GM23248 (cell line): ENCODE results near the gene IGF2. TPM values are rescaled to one million over a fixed set of nuclear protein-coding genes. Genes with fewer than 3 reads are reported as not detected.
A peak's percentile ranks its signal among the peaks of the same experiment; 100 is the strongest.

Experiments used
- DNase-seq: peaks from one replicate; pipeline ENCODE4 v3.0.0-alpha.2; 2015
- H2AFZ ChIP-seq: fragments of 200-600 bp; sonication (generic); 2 replicates; pipeline ENCODE4 v1.6.1; 2016; ENCODE audit warnings: antibody characterized with exemption
- H3F3A ChIP-seq: fragments of 200-600 bp; sonication (generic); 2 replicates; pipeline ENCODE4 v1.6.1; 2016; ENCODE audit warnings: mild to moderate bottlenecking, antibody characterized with exemption, mixed run types; ENCODE audit not compliant: insufficient read depth
- H3K27ac ChIP-seq: fragments of 200-600 bp; sonication (generic); 2 replicates; pipeline ENCODE4 v1.5.1; 2016; ENCODE audit warnings: mild to moderate bottlenecking
- H3K27me3 ChIP-seq: fragments of 200-600 bp; sonication (generic); replicated peaks from 2 replicates; pipeline ENCODE4 v1.6.1; 2016; ENCODE audit warnings: mild to moderate bottlenecking; ENCODE audit not compliant: insufficient read depth
- H3K36me3 ChIP-seq: fragments of 200-600 bp; sonication (generic); 2 replicates; pipeline ENCODE4 v1.6.1; 2016; ENCODE audit warnings: low read depth, mild to moderate bottlenecking
- H3K4me1 ChIP-seq: fragments of 200-600 bp; sonication (generic); 2 replicates; pipeline ENCODE4 v1.6.1; 2016; ENCODE audit warnings: mild to moderate bottlenecking; ENCODE audit not compliant: insufficient read depth
- H3K4me2 ChIP-seq: fragments of 200-600 bp; sonication (generic); one replicate; pipeline ENCODE4 v1.6.1; 2016; ENCODE audit warnings: mild to moderate bottlenecking; ENCODE audit not compliant: unreplicated experiment
- H3K4me3 ChIP-seq: fragments of 200-600 bp; sonication (generic); 2 replicates; pipeline ENCODE4 v1.5.1; 2016; ENCODE audit warnings: mild to moderate bottlenecking
- H3K79me2 ChIP-seq: fragments of 200-600 bp; sonication (generic); 2 replicates; pipeline ENCODE4 v1.6.1; 2016; ENCODE audit warnings: mild to moderate bottlenecking; ENCODE audit not compliant: insufficient read depth
- H3K9ac ChIP-seq: fragments of 200-600 bp; sonication (generic); 2 replicates; pipeline ENCODE4 v1.6.1; 2016; ENCODE audit warnings: mild to moderate bottlenecking
- H3K9me2 ChIP-seq: fragments of 200-600 bp; sonication (generic); 2 replicates; pipeline ENCODE4 v1.6.1; 2016; ENCODE audit warnings: mixed run types, mild to moderate bottlenecking, moderate library complexity; ENCODE audit not compliant: insufficient read depth
- H3K9me3 ChIP-seq: fragments of 200-600 bp; sonication (generic); one replicate; pipeline ENCODE4 v1.6.1; 2017; ENCODE audit warnings: low read depth
- H4K20me1 ChIP-seq: fragments of 200-600 bp; sonication (generic); 2 replicates; pipeline ENCODE4 v1.6.0; 2016; ENCODE audit not compliant: insufficient read depth
- EZH2 ChIP-seq: fragments of 200-600 bp; sonication (generic); IDR thresholded peaks from 2 replicates; pipeline ENCODE4 v1.6.1; 2018; ENCODE audit warnings: antibody characterized with exemption, mild to moderate bottlenecking; ENCODE audit not compliant: insufficient read depth, poor library complexity, severe bottlenecking
- EZH2phosphoT487 ChIP-seq: fragments of 200-600 bp; sonication (generic); IDR thresholded peaks from 2 replicates; pipeline ENCODE4 v1.6.1; 2018; ENCODE audit warnings: antibody characterized with exemption, moderate library complexity, mild to moderate bottlenecking, low read depth; ENCODE audit not compliant: insufficient read depth
- WGBS, 2 experiments: methylation state at CpG; one replicate each; pipeline ENCODE4 v1.1.6; 2015 to 2017; ENCODE audit warnings: low lambda C conversion rate in 2 of 2, low coverage in 1 of 2; ENCODE audit errors: missing lambda C conversion rate in 2 of 2; 5-methylcytosine and 5-hydroxymethylcytosine counted together
- in situ Hi-C: fragments of 300-500 bp; cut with MboI; formaldehyde crosslinking; loops from 2 replicates; pipeline ENCODE4 v1.15.0; 2020
- polyA plus RNA-seq: library from polyadenylated mRNA; unstranded; fragments of >200 nt; fragmentation: Nextera tagmentation; extraction: Ambion mirVana; gene quantifications from 2 replicates; pipeline ENCODE4 v1.2.1, GENCODE V29; 2016
- total RNA-seq: library from RNA; depleted of rRNA; stranded (reverse); fragments of >200 nt; shearing (Covaris generic); gene quantifications from 2 replicates; pipeline ENCODE4 v1.2.3, GENCODE V29; 2014

IGF2 gene
- total and polyA plus RNA-seq, 2 experiments from 2014 or later, result 0.06 TPM; not detected in 1

DNA sequence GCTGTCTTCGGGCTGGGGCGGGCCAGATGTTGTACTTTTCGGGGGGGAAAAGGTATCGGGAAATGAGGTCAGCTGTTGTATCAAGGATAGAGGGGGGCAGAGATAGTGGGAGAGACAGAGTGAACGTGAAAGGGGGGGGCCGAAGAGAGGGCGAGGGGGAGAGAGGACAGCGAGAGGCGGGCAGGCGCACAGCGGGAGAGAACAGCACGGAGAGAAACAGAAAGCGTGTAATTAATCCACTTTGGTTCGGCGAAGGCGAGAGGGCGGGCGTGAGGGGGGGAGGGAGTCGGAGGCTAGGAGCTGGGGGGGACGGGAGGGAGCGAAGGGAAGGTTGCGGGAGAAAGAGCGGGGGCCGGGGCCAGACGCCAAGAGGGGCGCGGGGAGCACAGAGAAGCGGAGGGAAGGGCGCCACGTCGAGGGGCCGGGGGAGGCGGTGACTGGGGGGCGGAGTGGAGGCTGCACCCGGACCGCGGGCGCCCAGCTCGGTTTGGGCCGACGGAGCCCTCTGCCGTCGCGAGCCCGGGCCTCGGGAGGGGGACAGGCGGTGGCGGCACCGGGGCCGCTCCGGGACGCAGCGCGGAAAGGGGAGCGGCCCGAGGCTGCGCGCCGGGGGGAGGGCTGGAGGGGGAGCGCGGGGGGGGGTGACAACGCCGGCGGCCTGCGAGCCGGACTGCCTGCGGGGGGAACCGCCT is 612 bp downstream of the IGF2 start:
- Histone ChIP-seq H3K9ac (no peak overlapping the region), H3K4me1 (peaks cover 7% of the 10 kb centered on the region; the same call in 1 of the 2 replicates), H3K36me3 (no peaks in the 10 kb centered on the region), H3K9me2 (no peaks in the 10 kb centered on the region), H3K27ac (no peak overlapping the region), H4K20me1 (no peaks in the 10 kb centered on the region), H3K4me3 (no peak overlapping the region), H3K79me2 (no peaks in the 10 kb centered on the region), H2AFZ (no peak overlapping the region), H3F3A (peaks cover 4% of the 10 kb centered on the region; the same call in 1 of the 2 replicates), H3K4me2 (no peak overlapping the region), H3K9me3 (no peaks in the 10 kb centered on the region), H3K27me3 (peaks cover 62% of the 10 kb centered on the region)
- WGBS, 2 experiments, result 0 to 4% methylated on average over 12 to 61 of the region's 68 CpGs
- in situ Hi-C loops, result no loop called here
- peak; percentile 86 for TF ChIP-seq EZH2
- 0 out of 2 replicates have a peak, but pooled peaks have one; percentile 67 for TF ChIP-seq EZH2phosphoT487
- peak; percentile 27 for DNase-seq

DNA sequence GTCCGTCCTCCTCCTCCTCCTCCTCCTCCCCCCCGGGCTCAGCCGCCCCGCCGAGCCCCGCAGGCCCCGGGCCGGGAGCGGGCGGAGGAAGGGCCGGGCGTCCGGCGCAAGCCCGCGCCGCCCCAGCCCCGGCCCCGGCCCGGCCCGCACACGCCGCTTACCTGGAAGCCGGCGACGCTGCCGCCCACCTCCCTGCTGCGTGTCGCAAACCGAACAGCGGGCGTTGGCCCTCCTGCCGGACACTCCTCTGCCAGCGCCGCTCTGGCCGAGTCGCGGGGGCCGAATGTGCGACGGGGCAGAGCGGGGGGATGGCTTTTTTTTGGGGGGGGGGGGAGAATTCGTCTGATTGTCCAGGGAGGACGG is 1.1 kb downstream of the IGF2 start:
- H3K79me2 ChIP-seq, result no peaks in the 10 kb centered on the region
- WGBS, 2 experiments, result 3 to 7% methylated on average over 9 to 44 of the region's 44 CpGs
- H3K9ac ChIP-seq, result no peak overlapping the region
- H3F3A ChIP-seq, result peaks cover 4% of the 10 kb centered on the region; the same call in 1 of the 2 replicates
- no peak overlapping the region for H3K4me2 ChIP-seq
- H3K4me1 ChIP-seq, result peaks cover 7% of the 10 kb centered on the region; the same call in 1 of the 2 replicates
- H3K9me3 ChIP-seq, result no peaks in the 10 kb centered on the region
- TF ChIP-seq EZH2phosphoT487 (no peak), EZH2 (no peak)
- no peaks in the 10 kb centered on the region for H3K36me3 ChIP-seq
- no peak overlapping the region for H3K27ac ChIP-seq
- no peaks in the 10 kb centered on the region for H3K9me2 ChIP-seq
- H3K27me3 ChIP-seq, result peaks cover 59% of the 10 kb centered on the region
- no peaks in the 10 kb centered on the region for H4K20me1 ChIP-seq
- in situ Hi-C loops, result no loop called here
- no peak overlapping the region for H2AFZ ChIP-seq
- H3K4me3 ChIP-seq, result no peak overlapping the region
- DNase-seq, result no peak

DNA sequence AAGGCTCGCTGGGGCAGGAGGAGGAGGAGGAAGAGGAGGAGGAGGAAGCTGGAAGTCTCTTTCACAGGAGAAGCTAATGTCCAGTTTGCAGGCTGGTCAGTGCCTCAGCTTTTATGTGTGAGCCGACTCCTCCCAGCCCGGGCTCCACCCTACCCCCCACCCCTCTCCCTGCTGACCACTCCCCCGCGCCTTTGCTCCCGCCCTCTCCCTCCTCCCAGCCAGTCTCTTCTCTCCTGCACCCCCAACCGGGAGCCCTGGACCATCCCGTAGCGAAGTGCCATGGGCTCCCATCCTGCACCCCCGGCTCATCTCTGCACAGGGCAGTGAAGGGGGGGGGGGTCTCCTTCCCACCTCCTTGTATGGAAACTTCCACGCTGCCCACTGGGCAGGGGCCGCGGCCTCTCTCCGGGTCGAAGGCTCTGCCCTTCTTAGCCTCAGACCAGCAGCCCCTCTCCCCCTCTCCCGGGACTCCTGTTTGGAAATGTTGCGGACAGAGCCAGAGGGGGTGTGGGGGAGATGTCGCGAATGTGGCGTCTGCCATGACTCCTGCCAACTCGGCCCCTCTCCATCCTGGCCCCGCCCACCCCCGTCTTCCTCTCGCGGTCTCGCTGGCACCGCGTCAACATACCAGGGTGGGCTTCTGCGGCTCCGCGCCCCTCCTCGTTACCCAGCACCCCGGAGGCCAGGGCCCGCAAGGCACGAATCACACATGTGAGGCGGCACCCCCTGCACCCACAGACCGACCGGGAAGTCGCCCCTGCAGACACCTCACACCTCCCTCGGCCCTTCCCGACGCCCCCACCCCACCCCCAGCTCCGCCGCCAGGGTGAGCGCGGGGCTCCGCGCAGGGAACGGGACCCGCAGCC is 1.8 kb downstream of the IGF2 start:
- H3K9me2 ChIP-seq, result no peaks in the 10 kb centered on the region
- H3K79me2 ChIP-seq, result no peaks in the 10 kb centered on the region
- TF ChIP-seq EZH2phosphoT487 (0 out of 2 replicates have a peak, but pooled peaks have one; percentile 62), EZH2 (peak; percentile 93)
- 4 to 5% methylated on average over 17 to 47 of the region's 50 CpGs for WGBS, 2 experiments
- in situ Hi-C loops, result no loop called here
- H4K20me1 ChIP-seq, result no peaks in the 10 kb centered on the region
- H3K9ac ChIP-seq, result no peak overlapping the region
- H3K4me2 ChIP-seq, result no peak overlapping the region
- peaks cover 4% of the 10 kb centered on the region; the same call in 1 of the 2 replicates for H3F3A ChIP-seq
- peak; percentile 52 for DNase-seq
- H3K27me3 ChIP-seq, result peaks cover 57% of the 10 kb centered on the region
- no peaks in the 10 kb centered on the region for H3K36me3 ChIP-seq
- H2AFZ ChIP-seq, result no peak overlapping the region
- no peaks in the 10 kb centered on the region for H3K9me3 ChIP-seq
- H3K27ac ChIP-seq, result no peak overlapping the region
- H3K4me1 ChIP-seq, result peaks cover 1% of the 10 kb centered on the region; the same call in 1 of the 2 replicates
- H3K4me3 ChIP-seq, result no peak overlapping the region

DNA sequence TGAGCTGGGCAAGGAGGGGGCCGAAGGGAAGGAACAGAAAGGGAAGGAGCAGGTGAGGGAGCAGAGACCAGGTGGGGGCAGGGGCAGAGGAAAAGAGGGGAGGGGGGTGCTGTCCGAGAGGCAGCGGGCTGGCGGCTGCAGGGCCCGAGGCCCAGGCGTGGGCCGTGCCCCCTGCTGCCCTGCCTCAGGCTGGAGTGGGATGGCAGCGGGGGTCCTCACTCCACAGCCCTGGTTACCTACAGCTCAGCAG is 2.3 kb downstream of the IGF2 start:
- peaks cover 58% of the 10 kb centered on the region for H3K27me3 ChIP-seq
- in situ Hi-C loops, result no loop called here
- no peak overlapping the region for H3K4me3 ChIP-seq
- H3K4me1 ChIP-seq, result no peaks in the 10 kb centered on the region
- no peak for DNase-seq
- 22 to 47% methylated on average over 1 to 8 of the region's 8 CpGs for WGBS, 2 experiments
- peaks cover under 1% of the 10 kb centered on the region; the same call in 1 of the 2 replicates for H3F3A ChIP-seq
- H3K36me3 ChIP-seq, result no peaks in the 10 kb centered on the region
- no peaks in the 10 kb centered on the region for H3K9me2 ChIP-seq
- H3K9ac ChIP-seq, result no peak overlapping the region
- no peak for TF ChIP-seq EZH2
- TF ChIP-seq EZH2phosphoT487, result no peak
- no peak overlapping the region for H2AFZ ChIP-seq
- no peaks in the 10 kb centered on the region for H4K20me1 ChIP-seq
- H3K9me3 ChIP-seq, result no peaks in the 10 kb centered on the region
- H3K27ac ChIP-seq, result no peak overlapping the region
- no peak overlapping the region for H3K4me2 ChIP-seq
- no peaks in the 10 kb centered on the region for H3K79me2 ChIP-seq
